ENCODE results near the gene LENG1. TPM values are rescaled to one million over a fixed set of nuclear protein-coding genes. Genes with fewer than 3 reads are reported as not detected.

The LENG1 gene
- total RNA-seq, 1 donor from 2014 or later: 8.7 TPM

GRCh38 chr19:54165222-54165621 lies 5.7 kb upstream of the LENG1 start:
- DNase-seq (ENCODE audit: low read depth): no peak

GRCh38 chr19:54164369-54165068 lies 5.0 kb upstream of the LENG1 start:
- no peak for DNase-seq (ENCODE audit: low read depth)

DNA sequence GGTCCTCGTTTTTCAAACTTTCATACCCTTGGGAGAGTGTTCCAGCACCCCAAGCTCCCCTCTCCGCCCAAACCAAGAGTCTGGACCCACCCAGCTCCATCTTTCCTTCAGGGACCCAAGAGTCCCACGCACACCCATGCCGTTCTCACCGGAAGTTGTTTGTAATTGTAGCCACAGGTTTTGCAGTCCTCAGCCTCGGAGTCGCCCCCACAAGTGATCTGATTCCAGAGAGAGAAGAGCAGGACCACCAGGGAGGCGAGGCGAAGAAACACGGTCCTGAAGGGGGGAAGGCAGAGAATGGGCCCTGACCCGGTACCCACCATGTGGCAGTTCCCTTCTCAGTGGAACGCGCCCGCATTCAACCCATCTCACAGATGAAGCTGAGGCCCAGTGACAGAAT lies 3.4 kb upstream of the LENG1 start:
- DNase-seq (ENCODE audit: low read depth): no peak

DNA sequence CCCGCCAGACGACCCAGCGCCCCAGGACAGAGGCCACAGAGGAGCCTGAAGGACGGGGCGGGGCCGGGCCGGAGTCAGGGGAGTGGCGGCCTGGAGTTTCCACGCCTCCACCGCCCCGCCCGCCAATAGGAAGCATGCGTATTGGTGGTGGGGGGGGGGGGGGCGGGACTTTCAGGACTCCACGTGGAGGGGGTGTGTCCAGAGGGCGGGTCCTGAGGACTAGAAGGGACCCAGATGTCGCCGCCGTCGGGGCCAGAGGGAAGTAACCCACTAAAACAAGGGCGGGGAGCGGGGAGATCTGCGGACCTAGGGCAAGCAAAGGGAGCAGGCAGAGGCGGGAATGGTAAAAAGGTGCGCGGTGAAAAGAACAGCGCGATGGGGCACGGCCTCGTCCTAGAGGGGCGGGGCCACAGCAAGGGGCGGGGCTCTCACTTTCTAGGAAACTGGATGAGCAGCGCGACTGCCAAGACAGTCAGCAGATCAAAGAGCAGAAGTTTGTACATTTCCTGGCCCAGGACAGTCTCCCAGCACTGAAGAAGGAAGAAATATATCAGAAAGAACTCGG lies 2.8 kb upstream of the LENG1 start:
- peak; percentile 31 for DNase-seq (ENCODE audit: low read depth)

DNA sequence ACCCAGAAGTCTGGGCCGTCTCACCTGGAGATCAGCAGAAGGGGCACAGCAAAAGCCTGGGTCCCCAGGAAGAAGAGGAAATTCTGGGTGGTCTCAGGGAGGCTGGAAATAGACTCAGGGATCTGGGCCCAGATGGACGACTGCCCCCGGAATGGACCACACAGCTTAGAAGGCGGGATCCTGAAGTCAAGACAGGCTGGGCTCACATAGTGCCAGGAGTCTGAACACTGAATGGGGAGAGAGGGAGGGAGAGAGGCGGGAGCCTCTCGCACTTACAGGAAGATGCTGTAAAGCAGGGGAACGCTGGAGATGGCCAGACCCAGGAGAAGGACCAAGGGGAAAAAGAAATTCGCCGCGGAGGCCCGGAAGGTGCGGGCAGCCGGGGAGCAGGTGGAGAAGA lies 1.3 kb upstream of the LENG1 start:
- no peak for DNase-seq (ENCODE audit: low read depth)

DNA sequence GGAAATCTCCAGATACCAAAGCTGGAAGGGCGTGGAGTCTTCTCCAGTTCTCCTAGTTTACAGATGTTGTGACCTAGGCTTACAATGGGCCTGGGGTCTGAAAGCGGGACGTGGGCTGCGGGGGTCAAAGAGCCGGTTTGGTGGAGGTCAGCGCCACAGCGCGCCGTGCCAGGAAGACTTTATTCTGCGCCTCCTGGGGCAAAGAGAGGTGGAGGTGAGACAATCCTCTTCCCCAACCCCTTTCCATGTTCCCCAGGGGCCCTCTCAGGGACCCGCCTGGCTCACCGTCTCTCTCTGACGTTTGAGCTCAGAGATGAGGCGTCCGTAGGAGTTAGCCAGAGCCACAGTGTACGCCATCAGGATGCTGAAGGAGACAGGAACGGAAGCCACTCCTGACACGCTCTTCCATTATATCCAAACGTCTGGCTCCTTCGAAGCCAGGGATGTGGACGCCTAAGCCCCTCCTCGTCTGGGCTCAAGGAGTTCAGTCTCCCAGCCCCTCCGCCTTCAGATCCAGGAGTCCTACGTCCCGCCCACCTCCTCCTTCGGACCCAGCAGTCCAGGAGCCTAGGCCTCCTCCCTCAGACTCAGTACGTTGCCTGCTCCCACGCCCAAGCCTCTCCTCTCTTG lies 776 bp upstream of the LENG1 start:
- no peak for DNase-seq (ENCODE audit: low read depth)

DNA sequence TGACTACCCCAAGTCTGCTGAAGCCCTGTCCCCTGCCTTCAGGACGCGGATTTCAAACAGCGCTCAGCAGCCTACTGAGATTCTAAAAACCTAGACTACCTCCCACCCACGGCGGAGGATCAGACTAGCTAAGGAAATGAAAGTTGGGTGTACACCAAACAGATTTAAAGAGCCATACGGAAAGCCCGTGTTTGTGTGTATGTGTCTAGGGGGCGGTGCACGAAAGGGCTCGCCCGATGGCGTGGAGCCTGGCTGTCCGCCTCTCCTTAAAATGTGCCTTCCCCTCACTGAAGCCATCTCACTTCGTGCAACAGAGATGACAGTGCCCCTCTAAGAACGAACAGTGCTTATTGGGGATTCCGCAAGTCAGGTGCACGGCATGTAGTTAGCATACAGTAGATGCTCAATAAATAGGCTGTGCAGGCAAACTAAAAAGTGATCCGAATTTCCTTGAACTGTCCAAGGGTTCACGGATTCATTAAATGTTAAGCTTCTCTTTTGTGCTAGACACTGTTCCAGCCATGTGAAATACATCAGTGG lies 639 bp downstream of the LENG1 start:
- DNase-seq (ENCODE audit: low read depth): peak; percentile 29

DNA sequence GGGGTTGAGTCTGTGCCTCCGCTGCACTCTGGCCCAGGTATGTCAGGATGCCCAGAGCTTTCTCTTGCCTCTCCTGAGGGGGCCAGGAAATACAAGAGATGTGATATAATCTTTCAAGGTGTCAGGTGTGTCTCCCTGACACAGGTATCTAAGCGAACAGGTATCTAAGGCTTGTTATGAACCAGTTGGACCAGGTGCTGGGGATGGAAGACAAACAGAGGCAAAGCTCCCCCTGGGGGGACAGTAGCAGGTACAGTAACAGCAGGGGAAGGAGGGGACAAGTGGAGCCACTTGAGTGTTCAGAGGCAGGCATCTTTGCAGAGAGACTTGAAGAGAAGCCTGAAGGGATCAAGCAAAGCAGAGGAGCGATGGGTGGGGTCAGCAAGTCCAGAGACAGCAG lies 2.6 kb downstream of the LENG1 start:
- DNase-seq (ENCODE audit: low read depth): no peak

- no peak for DNase-seq (ENCODE audit: low read depth)
Observed at GRCh38 chr19:54156490-54156889, 3.0 kb downstream of the LENG1 start.

- no peak for DNase-seq (ENCODE audit: low read depth)
Observed at GRCh38 chr19:54155694-54156093, 3.8 kb downstream of the LENG1 start.

GRCh38 chr19:54154603-54155345 lies 4.7 kb downstream of the LENG1 start:
- no peak for DNase-seq (ENCODE audit: low read depth)

DNA sequence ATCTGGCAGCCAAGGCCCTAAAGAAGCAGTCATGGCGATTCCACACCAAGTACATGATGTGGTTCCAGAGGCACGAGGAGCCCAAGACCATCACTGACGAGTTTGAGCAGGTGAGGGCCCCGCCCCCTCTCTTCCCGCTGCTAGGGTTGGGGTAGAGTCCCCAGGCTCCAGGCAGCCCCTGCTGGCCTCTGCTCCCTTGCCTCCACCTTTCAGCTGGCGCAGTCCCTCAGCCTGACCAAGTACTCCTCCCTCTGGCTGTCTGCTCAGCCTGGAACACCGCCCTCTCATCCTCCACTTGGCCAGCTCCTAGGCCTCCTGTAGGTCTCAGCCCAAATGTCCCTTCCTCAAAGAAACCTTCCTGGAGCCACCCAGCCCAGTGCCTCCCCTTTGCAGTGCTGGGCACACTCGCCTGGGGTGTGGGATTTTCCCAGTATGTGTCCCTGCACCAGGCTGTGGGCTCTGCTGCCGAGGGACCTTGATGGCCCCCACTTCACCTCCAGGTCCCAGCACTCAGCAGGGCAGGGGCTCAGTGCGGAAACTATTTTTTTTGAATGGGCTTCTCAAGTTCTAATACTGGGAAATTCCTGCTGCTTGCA lies 5.7 kb downstream of the LENG1 start:
- DNase-seq (ENCODE audit: low read depth): peak; percentile 51

DNA sequence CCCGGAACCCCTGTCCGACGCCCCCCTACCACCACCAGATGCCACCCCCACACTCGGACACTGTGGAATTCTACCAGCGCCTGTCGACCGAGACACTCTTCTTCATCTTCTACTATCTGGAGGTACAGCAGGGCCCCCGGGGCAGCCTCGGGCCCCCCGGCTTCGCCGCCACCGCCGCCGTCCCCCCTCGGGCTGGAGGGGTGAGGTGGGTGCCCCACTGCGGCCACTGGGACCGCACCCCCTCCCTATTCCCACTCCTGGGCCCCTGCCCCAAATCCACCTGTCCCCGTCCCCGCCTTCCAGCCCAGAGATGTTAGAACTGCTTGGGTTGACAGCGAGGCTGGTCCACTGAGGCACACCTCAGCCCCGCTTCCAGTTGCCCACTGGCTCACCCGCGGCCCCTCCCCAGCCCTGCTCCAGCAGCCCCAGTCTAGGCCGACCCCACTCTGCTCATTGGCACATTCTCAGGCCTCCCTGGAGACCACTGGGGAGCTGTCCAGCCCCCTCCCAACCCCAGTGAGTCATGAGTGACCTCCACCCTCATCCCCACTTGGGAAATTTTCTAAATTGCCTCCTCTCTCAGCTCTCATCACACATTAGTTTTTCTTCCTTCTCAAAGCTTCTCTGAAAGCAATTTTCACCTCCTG lies 6.5 kb downstream of the LENG1 start:
- DNase-seq (ENCODE audit: low read depth): no peak

DNA sequence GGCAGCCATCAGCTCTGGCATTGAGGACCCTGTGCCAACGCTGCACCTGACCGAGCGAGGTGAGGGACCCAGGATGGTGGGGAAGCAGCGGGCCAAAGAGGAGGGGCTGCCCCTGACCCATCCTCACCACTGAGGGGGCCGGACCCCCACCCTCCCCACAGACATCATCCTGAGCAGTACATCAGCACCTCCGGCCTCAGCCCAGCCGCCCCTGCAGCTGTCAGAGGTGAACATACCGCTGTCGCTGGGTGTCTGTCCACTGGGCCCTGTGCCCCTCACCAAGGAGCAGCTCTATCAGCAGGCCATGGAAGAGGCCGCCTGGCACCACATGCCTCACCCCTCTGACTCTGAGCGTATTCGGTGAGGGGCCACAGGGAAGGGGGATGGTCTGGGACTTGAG lies 7.3 kb downstream of the LENG1 start:
- DNase-seq (ENCODE audit: low read depth): no peak

- peak; percentile 65 for DNase-seq (ENCODE audit: low read depth)
Observed at GRCh38 chr19:54151362-54152035, 8.0 kb downstream of the LENG1 start.

DNA sequence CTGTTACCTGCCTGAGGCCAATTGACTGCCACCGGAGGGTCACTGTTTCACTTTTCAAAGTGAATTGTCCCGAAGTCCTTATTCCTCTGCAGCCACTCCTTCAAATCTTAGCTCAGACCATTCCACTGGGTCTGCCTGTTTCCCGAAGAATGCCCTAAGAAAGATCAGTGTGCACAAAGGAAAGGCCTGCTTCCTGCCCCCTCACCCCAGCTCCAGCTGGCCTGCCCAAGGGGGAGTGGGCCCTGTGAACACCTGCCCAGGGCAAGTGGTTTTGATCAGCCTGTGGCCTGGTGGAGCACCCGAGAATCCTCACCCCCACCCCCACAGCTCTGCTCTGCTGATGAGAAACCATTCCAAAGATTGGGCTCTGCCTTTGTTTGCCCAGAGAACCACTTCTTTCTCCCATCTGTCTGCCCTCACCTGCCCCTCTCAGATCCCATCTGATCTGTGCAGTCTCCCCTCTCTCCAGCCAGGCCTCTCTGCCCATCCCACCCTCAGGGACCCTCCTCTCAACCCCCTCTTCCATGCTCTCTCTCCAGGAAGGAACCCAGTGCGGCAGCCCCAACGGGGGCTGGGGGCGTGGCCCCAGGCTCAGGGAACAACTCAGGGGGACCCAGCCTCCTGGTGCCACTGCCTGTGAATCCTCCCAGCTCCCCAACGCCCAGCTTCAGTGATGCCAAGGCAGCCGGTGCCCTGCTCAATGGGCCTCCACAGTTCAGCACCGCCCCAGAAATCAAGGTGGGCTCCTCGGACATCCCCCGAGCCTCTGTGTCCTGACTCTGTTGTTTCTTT lies 10.3 kb downstream of the LENG1 start:
- DNase-seq (ENCODE audit: low read depth): peak; percentile 34

- DNase-seq (ENCODE audit: low read depth): no peak
Observed at GRCh38 chr19:54148158-54148557, 11.4 kb downstream of the LENG1 start.

DNA sequence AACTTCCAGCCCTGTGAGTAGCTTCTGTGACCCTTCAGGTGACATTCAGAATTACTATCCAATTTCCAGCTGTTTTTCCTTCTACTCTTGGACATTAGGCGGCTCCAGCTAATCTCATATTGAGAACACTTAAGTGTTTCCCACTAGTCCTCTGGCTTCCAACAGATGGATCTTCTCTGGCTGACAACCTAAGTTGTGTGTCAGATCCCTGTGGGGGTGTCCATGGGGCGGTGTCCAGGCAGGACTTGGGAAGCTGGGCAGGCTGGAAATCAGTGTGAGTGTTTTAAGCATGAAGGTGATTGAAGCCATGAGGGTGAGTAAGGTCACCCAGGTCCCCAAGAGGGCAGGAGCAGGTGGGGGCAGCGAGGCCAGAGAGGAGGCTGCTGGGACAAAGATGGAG lies 11.8 kb downstream of the LENG1 start:
- no peak for DNase-seq (ENCODE audit: low read depth)

GRCh38 chr19:54145541-54146158 lies 13.9 kb downstream of the LENG1 start:
- no peak for DNase-seq (ENCODE audit: low read depth)
